Globus pallidus (tissue), 1 donor: ENCODE results near the gene WDR87.
"Not testable (repeated sequence)": the region's sequence is repeated elsewhere in the genome, so short reads cannot be mapped to it uniquely, and the experiment has no call there.

Experiments used
- DNase-seq: peaks from one replicate; pipeline ENCODE4 v3.0.0-alpha.2; 2015; ENCODE audit warnings: low spot score

WDR87 gene

DNA sequence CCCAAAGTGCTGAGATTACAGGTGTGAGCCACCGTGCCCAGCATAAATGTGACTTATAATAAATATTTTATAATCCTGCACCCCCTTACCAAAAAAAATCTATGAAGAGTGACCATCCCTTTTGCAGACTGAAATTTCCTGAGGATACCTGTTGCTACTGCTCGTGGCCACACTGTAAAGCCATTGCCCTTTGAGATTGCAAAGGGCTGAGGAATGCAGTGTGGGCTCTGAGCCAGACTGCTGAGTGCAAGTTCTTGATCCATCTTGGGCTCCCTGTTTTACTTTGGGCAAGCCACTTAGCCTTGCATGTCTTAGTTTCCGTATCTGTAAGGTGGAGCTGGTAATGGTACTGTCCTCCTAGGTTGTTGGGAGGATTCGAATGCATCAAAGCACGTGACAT lies 24.0 kb upstream of the WDR87 start:
- no peak for DNase-seq

DNA sequence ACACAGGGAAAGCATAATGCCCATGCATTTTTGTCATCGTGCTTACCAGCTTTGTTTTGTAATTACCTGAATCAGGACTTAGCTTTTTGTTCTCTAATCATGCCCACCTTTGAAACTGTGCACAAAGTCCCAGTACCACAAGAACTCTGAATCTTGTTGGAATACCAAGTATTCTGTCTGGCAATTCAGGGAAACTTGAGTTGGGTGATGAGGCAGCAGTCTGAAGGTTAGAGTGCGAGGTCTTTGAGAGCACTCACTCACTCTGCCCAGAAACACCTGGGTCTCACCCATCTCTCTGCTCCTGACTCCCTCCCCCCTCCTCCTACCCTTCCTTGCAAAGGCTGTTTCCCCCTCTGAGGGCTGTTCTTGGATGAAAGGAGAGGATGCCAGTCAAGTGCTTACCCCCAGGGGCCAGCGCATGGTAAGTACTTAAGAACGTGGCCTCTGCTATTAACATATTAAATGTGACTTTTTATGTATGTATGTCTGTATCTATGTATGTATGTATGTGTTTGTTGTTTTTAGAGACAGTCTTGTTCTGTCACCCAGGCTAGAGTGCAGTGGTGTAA lies 23.0 kb upstream of the WDR87 start:
- DNase-seq: no peak

DNA sequence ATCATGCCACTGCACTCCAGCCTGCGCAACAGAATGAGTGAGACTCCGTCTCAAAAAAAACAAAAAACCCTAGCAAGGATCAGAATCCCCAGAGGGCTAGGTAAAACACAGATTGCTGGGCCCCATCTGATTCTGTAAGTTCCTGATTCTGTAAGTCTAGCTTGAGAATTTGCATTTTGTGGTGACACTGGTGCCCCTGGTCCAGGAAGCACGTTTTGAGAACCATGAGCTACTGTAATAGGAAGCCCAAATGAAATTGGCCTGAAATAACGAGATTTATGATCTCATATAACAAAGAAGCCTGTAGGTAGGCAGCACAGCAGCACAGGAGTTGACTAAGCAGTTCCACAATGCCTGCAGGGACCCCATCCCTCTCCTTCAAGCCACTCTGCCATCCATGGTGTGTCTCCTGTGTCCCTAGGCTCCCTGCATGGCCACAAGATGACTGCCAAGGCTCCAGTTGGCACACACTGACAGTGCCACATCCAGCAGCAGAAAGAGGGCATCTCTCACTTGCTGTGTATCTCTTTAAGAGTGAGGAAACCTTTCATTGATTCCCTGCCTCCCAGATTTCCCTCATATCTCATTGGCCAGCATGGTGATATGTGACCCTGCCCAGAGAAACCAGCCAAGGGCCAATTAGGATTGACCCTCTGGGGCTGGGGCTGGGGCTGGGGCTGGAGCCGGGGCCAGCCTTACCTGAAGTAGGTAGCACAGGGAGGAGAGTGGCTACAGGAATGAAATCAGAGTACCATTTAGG lies 22.3 kb upstream of the WDR87 start:
- no peak for DNase-seq

DNA sequence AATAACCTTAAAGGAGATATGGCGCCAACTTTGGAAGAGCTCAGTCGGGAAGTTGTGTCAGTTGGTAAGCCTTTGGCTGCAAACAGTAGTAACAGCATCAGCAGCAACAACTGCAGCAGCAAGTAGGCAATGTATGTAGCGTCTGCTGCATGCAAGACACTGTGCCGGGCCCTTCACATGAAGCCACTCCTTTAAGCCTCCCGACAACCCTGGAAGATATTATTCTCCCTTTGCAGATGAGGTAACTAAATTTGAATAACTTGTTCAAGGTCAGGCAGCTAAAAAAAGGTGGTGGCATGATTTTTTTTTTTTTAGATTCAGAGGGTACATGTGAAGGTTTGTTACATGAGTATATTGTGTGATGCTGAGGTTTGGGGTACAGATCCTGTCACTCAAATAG lies 20.3 kb upstream of the WDR87 start:
- DNase-seq: no peak

DNA sequence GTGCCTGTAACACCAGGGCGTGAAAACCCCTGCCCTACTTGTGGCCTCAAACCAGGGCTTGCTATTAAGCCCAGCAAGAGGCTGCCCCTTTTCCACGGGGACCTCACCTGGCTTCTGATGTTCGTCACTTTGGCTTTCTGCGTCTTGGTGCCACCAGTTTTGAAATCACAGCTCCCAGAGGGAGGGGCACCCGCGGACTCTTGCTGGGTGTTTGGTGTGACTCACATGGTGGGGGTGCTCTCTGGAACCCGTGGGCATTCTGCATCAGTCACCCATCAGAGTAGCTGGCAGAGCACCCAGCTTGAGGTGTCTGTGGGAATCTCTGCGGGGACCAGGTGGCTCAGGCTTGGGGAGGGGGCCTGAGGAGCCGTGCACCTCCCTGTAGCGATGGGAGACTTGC lies 19.9 kb upstream of the WDR87 start:
- DNase-seq: no peak

DNA sequence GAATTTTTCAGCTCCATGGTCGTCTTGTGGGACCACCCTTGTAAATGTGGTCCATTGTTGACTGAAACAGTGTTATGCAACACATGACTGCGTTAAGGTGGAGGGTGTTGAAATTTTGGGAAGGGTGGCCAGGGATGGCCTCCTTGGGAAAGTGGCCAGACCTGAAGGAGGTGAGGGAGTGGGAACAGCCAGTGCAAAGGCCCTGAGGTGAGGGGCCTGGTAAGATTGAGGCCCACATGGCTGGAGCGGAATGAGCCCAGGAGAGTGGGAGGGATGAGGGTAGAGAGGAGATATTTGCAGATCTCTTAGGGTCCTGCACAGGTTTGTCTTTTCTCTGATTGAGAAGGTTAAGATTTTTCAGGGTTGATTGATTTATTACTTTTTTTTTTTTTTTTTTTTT lies 18.8 kb upstream of the WDR87 start:
- no peak for DNase-seq

DNA sequence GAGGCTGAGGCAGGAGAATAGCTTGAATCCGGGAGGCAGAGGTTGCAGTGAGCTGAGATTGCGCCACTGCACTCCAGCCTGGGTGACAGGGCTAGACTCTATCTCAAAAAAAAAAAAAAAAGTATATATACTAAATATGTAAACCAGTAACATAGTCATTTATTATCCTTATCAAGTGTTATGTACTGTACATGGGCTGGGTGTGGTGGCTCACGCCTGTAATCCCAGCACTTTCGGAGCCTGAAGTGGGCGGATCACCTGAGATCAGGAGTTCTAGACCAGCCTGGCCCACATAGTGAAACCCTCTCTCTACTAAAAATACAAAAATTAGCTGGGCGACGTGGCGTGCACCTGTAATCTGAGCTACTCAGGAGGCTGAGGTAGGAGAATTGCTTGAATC lies 18.2 kb upstream of the WDR87 start:
- not testable (repeated sequence) for DNase-seq

DNA sequence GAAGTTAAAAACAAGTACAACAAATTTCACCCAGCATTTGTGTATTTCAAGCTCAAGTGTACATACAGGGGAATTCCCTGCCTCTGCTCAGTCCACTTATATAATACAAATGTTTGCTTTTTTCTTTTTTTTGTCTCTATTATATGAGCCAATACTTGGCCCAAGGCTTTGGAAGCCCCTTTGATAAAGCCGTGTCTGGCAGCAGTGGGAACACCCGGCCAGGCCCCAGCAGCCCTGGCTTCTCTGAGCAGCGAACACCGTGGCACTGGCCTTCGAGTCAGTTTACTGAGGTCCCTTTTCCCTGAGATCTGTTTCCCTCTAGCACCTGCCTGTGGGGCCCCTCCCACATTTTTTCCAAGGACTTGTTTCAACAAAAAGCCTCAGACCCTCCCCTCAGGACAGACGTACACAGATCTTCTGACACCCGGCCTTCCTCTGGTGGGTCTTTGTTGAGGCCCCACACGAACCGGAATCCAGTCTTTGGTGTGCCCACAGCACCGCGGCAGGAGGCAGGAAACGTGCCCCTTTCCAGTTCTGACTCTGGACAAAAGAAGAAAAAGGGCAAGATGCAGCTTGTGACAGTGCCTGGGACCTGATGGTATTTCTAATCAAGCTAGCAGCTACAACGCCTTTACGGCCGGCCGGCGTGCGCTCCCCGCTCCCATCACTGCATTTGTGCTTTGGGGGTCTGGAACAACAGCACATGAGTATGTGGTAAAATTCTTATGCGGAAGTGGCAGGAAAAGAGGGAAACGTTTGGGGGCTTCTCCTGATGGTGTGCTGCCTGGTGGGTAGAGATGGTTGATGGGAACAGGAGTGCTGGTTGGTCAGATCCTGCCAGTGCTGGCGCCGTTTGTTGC lies 14.4 kb upstream of the WDR87 start:
- DNase-seq: no peak

DNA sequence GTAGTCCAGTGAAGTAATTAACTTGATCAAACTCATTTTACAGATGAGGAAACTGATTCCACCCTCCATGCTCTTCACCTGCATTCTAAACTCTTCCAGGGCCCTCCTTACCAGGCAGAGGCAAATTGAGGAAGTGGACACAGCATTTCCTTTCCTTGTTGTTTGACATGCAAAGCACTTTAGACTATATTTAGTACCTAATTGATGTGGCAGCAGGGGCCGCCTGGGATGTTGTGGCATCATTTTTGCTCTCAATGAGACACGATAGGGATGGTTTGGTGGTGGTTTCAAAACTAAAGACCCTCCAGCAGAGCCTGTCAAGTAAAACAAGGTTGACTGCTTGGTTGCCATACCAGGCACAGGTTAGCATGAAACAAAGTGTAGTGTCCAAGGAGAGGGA lies 8.5 kb upstream of the WDR87 start:
- DNase-seq: no peak

DNA sequence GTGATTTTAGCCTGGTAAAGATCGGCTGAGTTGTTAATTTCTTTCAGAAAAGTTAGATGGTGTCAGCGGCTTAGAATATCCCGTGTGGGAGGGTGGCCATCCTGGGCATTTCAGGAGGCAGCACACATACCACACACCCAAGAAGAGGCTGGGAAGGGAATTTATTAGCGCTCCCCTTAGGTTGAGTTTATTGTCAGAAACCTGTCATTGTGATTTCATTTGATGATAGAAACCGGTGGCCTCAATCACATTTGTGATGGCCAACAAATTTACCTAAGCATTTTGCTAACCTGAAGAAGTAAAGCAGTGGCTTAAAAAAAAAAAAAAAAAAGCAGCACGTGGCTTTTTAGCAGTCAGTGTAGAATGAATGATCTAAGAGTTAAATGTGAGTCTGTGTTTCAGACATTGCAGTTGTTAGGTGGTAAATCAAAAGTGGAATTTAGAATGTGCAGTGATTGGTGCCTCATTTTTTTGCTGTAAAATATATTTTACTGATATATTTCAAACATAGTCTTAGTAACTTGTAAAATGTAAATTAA lies 3.3 kb upstream of the WDR87 start:
- DNase-seq: no peak

DNA sequence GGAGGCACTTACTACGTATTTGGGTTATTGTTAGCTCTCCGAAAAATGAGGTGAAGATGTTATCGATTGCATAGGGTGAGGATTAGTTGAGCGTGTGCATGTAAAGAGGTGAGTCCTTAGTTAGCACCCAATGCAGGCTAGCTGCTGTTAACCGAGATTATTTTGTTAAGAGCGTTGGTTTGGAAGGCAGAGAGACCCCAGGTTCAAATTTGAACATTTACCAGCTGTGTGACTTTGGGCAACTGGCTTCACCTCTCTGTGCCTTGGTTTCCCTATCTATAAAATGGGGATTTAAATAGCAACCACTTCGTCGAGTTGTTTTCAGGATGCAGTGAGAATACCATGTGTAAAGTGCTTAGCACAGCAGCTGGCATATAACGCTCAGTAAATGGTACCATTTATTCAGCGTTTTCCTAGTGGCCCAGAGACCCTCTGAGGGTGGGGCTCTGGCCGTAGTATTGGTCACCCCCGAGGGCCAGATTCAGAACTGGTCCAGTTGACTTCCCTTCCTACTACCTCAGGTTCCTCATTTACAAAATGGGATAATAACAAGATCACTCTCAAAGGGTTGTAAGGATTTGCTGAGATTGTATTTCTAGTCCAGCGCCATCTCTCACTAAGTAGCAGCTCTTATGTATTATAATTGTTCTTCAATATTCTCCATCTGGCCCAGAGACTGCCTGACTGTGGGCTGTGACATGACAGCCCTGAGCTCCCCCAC lies 1.5 kb upstream of the WDR87 start:
- no peak for DNase-seq

DNA sequence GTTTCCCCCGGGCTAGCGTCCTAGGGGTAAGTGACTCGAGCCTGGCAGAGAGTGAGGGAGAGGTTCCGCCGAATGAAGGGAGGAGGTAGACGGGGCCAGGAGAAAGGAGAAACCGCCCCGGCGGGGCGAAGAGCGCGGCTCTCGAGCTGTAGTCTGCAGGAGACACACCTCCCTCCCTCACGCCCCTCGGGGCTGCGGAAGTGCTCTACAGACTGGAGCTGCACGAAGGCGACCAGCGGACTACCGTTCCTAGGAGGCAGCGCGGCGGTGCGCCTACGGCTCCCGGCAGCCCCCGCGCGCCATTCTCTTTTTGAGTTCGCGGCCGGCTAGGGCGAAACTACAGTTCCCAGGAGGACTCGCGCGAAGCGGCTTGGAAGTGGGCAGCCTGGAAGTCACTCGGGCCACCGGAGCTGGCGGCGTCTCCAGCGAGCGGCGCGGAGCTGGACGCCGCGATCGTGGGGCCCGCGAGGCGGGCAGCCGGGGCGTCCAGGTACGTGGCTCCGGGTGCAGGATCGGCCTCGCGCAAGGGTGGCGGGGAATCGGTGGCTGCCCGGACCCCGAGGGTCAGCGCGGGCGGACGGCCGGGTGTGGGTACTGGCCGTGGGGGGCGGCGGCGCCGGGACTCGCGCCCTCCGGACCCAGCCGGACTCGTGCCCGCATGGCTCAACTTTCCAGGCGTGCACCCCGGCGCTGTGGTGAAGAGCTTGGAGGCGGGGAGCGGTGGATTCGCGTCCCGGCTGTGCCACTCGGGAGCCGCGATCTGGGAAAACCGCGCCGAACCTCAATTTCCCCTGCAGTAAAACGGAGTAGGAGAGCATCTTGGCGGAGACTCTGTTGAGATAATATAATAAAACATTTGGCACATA lies 708 bp upstream of the WDR87 start, which contains the start of gene SIPA1L3:
Gene SIPA1L3 (plus strand): TSS at position 340 of the 866 bp plus-strand sequence. CDS start 174,358 bp downstream, outside the sequence.
- DNase-seq: peak; percentile 93

DNA sequence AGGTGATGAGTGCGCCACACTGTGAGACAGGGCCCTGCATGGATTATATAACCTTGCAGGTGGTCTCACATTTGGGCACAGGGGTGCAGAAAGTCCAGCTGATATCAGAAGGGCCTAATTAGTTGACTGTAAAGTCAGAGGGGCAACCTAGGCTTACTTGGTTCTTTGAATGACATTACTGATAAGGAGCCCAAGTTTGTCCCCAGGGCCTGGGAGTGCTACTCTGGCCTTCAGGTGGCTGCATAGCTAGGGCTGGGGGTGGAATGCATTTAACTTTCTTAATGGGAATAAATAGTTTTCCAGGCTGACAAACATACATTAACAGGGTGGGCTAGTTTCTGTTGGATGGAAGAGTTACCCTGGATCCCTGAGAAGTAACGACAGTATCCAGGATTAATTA lies 3.3 kb downstream of the WDR87 start:
- DNase-seq: no peak

DNA sequence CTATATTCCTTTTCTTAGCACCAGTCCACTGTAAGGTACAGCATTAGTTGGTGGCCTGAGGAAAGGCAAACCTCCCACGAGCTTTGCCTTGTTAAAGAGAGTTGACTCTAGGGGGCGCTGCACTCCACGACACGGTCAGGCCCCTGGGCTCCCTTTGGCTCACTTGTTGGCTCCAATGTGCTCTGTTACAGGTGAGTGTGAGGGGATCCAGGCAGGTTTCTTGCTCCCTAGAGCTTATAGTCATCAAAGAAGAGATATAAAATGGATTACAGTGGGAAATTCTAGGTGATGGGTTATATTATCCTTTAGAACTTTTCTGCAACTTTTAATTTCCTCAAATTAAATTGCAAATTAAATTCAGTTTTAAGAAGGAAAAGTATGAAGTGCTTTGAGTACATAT lies 3.7 kb downstream of the WDR87 start:
- DNase-seq: peak; percentile 69

DNA sequence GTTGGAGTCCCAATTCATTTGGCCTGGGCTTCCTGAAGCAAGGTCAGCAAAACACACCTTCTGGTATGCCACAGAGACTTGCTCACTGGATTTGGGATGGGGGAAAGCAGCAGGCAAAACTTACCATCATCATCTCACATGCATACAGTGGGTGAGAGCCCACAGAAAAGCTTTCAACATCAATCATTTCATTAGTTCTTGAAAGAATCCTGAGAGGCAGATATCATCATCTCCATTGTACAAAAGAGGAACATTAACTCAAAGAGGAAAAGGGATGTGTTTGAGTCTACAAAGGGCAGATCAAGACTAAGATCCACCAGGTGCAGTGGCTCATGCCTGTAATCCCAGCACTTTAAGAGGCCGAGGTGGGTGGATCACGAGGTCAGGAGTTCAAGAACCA lies 6.4 kb downstream of the WDR87 start:
- no peak for DNase-seq

DNA sequence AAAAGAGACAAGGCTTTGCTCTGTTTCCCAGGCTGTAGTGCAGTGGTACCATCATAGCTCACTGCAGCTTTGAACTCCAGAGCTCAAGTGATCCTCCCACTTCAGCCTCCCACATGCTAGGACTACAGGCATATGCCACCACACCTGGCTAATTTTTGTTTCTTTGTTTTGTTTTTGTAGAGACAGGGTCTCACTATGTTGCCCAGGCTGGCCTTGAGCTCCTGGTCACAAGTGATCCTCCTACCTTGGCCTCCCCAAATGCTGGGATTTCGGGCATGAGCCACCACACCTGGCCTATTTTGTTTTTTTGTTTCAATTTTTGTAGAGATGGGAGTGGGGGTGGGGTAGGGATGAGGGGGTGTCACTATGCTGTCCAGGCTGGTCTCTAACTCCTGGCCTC lies 6.9 kb downstream of the WDR87 start:
- no peak for DNase-seq

DNA sequence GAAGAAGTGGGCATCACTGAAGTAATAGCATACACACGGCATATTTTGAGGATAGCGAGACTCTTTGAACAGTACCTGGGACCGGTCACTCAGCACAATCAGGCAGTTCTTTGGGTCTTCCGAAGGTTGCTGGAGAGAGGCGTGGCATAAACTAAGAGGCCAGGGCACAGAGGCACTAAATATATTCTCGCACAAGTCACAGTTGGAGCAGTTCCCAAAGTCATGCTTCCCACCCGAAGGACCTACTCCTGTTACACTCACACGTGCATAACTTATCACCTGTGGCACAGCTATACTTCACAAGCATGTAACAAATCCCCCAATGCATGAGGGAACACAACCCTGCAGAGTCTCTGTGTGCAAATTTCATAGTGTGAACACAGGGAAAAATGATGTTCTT lies 10.2 kb downstream of the WDR87 start:
- DNase-seq: no peak

DNA sequence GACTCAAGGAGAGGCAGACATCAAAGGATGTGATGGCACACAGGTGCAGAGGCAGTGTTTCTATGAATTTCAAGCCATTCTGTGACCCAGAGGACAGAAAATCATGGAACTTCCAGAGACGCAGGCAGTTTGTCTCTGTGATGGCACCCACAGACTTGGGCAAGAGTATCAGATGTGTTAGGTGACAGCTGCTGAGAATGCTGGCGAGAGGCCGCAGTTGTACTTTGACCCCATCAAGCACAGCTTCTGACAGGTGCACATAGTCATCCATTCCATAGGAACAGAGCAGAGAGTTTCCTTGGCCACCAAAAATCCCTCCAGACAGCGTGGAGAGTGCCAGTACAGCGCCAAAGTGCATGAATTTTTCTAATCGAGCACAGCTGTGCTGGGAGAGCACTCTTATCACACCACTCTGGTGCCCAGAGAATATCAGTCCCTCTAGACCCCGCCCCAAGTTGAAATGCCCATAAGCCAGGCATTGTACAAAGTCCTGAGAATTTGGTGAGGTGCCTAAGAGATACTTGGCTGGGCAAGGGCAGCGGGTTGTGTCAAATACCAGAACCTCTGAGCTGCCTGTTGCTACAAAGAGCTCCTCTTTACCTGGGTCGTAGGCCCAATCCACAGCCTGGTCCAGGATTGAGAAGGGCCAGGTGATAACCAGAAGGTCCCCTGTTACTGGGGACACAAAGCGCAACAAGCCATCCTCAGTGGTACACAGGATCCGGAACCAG lies 12.4 kb downstream of the WDR87 start:
- no peak for DNase-seq

DNA sequence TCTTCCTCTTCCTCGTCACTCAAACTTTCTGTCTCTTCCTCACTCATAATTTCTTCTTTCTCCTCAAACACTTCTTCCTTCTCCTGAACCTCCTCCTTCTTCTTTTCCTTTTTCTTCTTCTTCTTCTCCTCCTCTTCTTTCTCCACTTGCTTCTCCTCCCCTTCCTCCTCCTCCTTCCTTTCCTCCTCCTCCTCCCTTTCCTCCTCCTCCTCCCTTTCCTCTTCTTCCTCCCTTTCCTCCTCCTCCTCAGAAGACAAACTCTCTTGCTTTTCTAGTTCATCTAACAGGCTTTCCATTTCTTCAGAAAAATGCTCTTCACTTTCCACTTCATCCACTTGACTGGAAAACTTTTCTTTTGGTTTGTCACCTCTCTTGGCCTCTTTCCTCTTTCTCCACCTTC lies 19.8 kb downstream of the WDR87 start:
- no peak for DNase-seq

DNA sequence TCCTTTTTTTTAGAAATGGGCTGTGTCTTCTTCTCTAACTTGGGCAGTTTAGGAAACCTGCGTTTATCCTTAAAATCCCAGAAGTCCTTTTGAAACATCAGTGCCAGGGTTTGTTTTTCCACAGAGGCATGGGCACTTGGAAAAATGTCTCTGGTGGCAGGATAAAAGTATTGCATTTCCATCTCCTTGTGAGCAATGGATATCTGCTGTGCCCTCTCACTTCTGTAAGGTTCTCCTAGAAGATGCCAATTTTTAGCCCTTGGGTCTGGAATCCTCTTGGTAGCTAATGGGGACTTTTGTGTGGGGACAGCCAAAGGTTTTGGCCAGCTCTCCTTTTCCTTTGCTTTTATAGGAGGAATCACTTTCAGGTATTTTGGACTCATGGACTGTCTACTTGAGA lies 21.0 kb downstream of the WDR87 start:
- DNase-seq: no peak
